ENCODE measurements around the gene DNMBP.
"Not testable (repeated sequence)": the region's sequence is repeated elsewhere in the genome, so short reads cannot be mapped to it uniquely, and the experiment has no call there.

The DNMBP gene

GRCh38 chr10:99958302-99958701 lies 51.4 kb downstream of the DNMBP start:
- no peak for DNase-seq (ENCODE audit: low read depth in 2 of 2)

- not testable (repeated sequence) for DNase-seq (ENCODE audit: low read depth in 2 of 2)
Observed at GRCh38 chr10:99953510-99953909, 56.2 kb downstream of the DNMBP start.

DNA sequence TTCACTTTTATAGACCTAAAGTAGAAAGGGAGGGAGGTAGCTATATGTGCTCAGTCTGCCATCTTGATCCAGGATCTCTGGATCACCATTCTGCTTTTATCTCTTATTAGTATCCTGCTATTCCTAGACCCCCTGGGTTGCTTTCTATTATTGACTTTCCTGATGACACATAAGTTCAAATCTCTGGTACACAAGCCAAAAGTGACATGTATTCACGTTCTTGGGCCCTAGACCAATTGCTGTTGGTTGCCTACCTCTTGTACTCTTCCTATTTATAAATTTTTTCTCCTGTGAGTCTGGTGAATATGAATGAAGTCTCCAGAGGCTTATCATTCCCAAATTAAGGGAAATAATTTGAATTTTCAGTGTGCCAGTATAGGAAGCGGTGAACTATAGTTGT lies 56.9 kb downstream of the DNMBP start:
- no peak for DNase-seq (ENCODE audit: low read depth in 2 of 2)

- not testable (repeated sequence) for DNase-seq (ENCODE audit: low read depth in 2 of 2)
Observed at GRCh38 chr10:99946051-99946450, 63.7 kb downstream of the DNMBP start.

DNA sequence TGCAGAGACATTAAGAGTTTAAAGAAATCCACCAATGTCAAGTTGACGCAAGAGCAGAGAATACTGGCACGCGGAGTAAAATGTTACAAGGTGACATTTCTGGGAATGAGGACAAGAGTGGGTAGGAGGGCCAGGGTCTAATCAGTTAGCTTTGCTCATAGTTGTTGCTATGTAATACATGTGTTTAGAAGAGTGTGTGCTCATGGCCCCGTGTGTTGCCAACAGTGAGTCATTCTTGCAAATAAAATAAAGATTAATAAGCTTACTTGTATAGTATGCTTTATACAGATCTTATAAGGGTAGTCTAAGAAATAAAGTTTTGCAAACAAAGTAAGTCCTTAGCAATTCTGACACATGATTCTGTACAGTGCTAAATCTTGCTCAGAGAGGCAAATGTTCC lies 64.5 kb downstream of the DNMBP start:
- DNase-seq (ENCODE audit: low read depth in 2 of 2), result no peak

- no peak for DNase-seq (ENCODE audit: low read depth in 2 of 2)
Observed at GRCh38 chr10:99944860-99945259, 64.9 kb downstream of the DNMBP start.

DNA sequence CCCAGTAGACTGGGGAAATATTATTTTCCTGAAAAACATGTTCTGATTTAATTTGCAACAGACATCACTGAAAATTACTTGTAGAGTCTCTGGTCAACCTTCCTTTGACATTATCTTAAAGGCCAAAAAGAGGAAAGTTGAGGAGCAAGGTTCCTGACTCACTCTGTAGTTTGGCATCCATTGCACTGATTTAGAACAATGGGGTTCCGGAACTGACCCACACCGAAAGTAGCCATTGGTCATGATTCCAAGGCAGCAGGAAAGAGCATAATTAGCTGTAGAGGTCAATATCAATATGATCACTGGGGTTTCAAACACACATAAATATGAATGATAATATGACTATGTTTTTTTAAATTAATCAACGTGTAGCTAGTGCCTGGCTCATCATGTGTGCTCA lies 65.8 kb downstream of the DNMBP start:
- DNase-seq (ENCODE audit: low read depth in 2 of 2), result no peak

DNA sequence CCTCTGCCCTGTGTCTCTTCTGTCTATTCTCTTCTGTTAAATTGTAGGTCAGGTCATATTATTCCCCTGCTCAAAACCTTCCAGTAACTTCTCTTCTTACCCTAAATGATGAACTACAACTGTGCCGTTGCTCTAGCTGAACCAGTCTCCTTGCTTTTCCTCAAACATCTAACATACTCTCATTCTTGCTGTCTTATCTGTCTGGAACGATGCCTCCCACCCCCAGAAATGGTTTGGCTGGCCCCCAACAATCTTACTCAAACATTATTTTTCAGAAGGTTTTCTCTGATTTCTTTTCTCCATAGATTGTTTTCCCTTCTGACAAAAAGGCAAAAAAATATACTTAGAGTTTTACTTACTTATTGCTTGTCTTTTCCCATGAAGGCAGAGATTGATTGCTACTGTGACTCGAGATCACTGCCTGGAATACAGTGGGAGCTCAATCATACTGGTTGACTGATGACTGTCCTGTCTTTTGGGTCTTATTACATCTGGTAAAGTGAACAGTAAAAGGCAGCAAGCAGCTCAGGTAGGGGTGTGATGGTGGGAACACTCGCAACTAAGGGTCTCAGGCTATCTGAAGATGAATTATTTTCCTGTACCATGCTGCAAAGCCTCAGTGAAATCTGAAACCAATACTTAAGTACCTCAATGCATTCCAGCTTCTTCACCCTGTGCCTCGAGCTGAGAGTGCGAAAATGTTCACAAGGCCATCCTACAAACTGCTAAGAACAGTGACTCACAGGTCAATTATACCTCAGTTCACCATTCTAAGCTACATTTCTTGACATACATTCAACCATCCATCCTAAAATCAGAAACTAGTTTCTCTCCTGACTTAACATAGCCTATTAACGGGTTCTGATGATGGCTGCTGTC lies 67.6 kb downstream of the DNMBP start:
- no peak for DNase-seq (ENCODE audit: low read depth in 2 of 2)

GRCh38 chr10:99938563-99938962 lies 71.2 kb downstream of the DNMBP start:
- DNase-seq (ENCODE audit: low read depth in 2 of 2), result no peak

DNA sequence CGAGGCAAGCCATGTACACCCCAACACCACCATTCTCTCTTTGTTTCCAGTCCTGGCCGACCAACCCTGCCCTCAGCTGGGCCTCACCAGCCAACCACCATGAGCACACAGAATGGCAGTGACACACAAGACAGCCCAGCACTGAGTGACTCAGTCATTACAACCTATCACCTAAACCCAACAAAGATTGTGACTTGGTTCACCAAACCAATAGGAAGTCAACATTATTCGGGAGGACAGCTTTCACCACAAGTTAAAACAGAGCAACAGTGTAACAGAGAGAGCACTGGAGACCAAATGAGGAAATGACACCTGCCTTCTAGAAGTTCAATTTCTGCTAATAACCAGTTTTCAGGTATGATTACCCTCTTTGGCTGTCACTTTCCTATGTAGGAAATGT lies 72.1 kb downstream of the DNMBP start:
- no peak for DNase-seq (ENCODE audit: low read depth in 2 of 2)

DNA sequence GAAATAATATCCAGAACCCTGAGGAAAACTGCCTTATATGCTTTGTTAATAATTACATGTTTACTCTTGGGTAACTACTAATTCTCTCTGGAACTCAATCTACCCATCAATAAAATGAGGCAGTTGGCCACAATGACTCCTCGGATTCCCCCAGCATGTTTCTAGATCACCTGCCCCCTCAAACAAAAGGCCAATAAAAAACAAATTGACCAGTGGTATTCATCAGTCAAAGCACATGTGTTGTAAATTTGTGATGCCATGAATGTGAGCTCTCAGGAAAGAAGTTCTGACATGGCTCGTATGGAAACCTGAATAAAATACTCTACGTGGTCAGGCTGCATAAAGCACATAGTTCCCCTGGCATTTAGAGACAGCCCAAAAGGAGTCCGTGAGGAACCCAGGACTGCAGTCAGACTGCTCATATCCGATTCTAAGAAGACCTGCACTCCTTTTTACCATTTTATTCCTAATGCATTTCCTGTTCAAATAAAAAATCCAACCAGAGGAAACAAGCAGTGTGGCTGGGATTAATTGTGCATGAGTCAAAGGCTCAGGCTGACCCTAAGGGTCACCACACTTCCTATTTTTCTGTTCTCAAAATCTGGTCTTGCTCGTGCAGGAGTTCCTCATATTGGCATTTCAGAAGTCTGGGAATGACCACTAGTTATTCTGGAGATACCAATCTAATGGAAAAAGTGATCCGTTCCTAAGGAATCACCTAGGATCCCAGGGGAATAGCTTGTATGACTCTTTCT lies 77.4 kb downstream of the DNMBP start:
- not testable (repeated sequence) for DNase-seq (ENCODE audit: low read depth in 2 of 2)

DNA sequence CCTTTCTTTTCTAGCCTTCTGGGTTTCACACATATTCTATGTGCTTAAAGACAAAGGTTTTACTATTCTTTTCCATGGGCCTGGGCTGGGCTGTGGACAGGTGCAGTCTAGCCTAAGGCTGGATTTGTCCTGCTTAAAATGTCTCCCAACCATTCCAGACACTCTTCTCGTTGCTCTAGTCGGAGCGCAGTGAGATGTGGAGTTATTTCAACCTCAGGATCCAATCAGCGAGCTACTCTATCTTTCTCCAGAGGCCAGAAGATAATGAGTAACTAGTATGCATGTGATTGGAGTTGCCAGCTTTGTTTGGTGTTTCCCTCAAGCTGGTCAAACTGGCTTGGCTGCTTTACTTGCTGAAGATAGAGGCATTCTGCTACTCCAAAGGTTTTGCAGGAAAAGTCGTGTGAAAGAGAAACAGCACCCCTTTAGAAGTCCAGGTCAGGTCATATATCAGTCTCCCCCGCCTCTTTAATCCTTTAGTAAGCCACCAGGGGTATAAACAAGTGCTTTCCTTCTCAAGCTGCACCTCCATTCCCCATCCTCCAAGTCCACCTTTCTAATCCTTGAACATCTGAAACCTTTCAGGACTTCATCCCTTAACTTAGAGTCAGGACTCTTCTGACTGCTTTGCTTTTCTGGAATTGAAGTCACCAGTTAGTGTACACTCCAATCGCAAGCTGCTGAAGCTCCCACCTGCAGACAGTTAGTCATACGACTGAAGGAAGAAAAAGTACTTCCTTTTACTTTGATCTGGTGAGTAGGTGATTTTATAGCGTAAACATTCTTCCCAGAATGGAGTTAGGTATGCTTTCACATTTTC lies 78.8 kb downstream of the DNMBP start:
- DNase-seq (ENCODE audit: low read depth in 2 of 2), result no peak

DNA sequence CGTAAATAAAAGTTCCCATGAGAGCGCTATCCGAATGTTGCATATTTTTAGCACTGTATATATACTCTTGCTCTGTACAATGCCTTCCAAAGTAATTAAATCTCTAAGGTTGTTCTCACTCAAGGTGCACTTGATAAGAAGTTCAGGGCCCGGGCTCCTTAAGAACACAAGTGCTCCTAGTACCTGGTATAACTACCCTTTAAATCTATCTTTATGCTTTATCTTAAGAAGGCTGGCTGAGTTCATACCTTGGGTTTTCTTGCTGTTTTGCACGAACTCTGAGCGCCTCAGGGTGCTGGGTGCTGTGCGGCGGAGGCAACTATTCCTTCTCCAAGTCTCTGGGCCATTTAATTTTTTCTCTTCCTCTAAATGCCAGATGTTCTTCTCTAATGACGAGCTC lies 80.4 kb downstream of the DNMBP start:
- no peak for DNase-seq (ENCODE audit: low read depth in 2 of 2)

DNA sequence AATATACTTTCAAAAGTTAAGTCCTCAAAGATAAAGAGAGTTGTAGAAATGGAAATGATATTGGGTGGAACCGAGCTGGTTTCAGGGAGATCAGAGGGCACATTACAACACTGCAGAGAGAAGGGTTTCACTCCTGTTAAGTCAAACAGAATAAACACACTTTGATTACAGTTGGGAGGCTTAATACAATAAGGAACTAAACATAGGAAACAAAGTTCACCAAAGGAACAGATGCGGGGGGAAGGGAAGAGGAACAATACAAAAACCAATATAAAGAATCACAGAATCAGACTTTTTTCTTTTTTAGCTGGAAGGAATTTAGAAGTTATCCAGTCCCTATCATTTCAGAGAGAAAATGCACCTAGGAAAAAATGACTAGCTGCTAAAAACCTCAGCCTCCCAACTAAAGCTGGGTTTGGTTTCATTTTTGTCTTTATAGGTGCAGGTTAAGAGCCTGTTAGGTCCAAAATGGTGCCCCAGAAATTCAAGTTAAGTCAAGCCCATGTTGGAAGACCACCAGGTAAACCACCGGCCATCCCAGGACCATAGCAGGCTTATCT lies 81.9 kb downstream of the DNMBP start:
- no peak for DNase-seq (ENCODE audit: low read depth in 2 of 2)

DNA sequence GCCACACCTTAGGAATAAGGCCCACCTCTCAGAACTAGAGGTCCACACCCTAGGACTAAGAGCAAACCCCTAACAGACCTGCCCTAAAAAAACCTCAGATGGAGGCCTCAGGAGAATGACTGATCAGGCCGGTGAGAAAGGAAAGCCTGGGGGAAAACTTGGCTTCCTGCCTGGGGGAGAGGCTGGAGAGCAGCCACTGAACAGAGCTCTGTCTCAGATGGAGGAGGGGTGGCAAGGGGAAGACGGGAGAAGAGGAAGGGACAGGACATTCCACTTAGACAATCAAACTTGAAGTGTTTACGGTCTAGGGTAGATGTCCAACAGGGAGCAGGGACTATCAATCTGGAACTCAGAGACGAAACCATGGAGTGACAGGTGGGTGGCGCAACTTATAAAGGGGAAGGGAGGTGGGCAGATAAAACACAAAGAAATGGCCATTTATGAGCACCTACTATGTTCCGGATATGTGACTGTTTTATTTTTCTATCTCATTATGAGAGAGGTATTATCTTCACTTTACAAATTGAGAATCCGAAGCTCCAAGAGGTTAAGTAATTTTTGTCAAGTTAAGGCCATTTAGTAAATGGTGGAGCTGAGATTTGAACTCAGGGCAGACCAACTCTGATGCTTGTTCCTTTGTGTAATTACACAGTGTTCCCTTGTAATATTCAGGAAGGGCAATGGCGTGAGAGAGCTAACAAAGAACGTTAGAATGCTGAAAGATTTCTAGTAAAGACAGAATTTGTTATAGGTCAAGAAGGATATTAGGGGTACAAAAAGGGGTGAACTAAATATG lies 82.6 kb downstream of the DNMBP start:
- no peak for DNase-seq (ENCODE audit: low read depth in 2 of 2)

DNA sequence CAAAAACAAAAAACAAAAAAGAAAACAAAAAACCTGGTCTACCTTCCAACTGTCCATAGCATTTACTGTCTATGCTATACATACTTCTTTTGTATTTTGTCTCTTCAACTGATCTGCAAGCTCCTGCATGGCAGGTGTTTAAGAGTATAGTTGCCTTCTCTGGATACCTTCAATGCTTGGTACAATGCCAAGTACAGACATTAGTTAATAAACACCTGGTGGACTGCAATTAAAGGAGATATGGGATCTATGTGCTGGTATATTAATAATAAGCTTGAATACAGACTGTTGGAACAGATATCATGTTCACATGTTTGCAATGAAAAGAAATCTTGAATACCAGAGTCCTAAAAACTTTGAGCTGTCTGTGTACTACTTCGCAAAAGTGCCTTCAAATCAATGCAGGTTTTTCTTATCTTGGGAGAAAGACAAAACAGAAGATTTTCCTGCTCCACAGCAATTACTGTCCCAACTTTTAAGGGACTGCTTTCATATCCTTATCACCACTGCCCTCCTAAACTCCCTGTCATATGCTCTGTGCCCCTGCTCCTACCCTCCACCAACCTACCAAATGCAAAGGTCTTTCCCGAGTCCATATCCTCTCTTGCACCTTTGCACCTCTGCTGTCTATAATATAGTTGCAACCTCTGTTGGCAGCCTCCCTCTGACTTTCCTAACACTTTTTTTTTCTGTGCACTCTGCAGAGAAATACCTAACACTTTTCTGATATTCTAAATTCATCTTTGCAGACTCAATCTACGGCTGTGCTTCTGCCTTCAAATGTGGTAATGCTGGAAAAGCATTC lies 85.1 kb downstream of the DNMBP start:
- DNase-seq (ENCODE audit: low read depth in 2 of 2), result no peak

DNA sequence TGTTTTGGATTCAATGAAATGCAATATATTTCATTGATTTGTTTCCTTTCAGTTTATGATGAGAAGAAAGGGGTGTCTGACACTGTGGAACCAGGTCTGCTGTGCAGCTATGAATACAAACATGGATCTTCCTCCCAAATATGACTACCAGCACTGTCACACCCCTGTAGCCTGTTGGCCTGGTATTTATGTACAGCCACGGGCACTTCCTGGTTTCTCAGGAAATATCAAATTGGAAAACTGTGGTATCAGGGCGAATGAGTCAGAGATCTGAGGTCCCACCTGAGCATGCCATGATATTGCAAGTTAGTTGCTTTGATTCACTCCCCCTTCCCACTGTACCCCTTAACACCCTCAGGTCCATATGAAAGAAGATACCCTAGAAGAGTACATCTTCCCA lies 87.8 kb downstream of the DNMBP start:
- no peak for DNase-seq (ENCODE audit: low read depth in 2 of 2)

DNA sequence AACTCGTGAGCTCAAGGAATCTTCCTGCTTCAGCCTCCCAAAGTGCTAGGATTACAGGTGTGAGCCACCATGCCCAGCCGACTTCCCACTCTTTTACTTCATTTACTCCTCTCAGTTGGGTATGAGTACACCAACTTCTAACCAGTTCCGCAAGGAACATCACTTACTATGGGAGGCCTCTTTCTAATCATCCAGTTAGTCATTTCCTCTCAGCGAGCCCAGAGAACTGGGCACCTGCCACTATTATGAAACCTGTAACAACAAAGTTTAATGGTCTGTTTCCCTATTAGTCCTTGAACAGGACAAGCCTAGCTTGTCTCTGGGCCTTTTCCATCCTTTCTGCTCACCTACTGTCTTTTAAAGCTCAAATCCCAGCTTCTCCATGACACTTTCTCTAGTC lies 88.8 kb downstream of the DNMBP start:
- DNase-seq (ENCODE audit: low read depth in 2 of 2), result no peak

DNA sequence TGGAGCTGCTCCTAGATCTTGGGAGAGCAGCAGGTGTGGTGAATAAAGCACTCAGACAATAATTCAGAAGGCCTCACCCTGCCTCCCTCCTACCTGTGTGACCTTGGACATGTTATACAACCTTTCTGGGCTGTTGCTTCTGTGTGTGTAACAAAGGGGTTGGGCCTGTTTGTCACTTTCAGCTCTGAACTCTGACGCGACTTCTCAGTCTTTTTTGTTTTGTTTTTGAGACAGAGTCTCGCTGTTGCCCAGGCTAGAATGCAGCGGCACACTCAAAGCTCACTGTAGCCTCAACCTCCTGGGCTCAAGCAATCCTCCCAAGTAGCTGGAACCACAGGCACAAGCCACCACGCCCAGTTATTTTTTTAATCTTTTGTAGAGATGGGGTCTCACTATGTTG lies 89.3 kb downstream of the DNMBP start:
- DNase-seq (ENCODE audit: low read depth in 2 of 2), result no peak
